Dermis microvascular lymphatic vessel endothelial cell (primary cell): Measurements from ENCODE around the gene MAPKAPK2. TPM values are rescaled to one million over a fixed set of nuclear protein-coding genes. Genes with fewer than 3 reads are reported as not detected.
"Not testable (repeated sequence)": the region's sequence is repeated elsewhere in the genome, so short reads cannot be mapped to it uniquely, and the experiment has no call there.

Experiments
- DNase-seq, 2 donors: peaks; one replicate each; pipeline versions ENCODE4 v3.0.0 to v3.0.0-alpha.2; 2010; ENCODE audit warnings: low read depth in 2 of 2
- total RNA-seq: library from RNA; depleted of rRNA; stranded (reverse); fragments of >200 nt; gene quantifications from 2 replicates; pipeline ENCODE4 v1.2.1, GENCODE V29; 2014

Gene MAPKAPK2
- total RNA-seq, 1 donor from 2014 or later = 27.0 TPM

GRCh38 chr1:206772243-206772937 is 87.7 kb downstream of the MAPKAPK2 start, which contains the start of gene IL10:
TSS of gene IL10 (minus strand) at chr1:206772494. CDS start at chr1:206772435, 59 bp downstream.
- DNase-seq = no peak

DNA sequence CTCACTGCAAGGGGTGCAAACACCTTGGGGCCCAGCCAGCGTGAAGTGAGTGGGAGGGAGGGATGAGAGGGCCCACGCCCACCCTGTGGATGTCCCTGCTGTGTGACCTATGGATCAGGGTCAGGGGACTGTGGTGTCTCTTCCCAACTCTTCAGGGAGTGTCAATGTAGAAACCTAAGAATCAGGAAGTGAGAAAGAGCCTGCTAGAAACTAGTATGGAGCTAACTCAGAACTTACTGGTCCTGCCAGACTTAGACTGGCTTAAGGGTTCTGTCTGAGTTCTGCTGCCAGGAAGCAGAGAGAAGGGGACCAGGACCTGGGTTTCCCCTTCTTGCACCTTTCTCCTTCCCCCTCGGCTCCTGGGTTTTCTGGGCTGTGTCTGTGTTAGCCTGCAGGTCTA is 89.4 kb downstream of the MAPKAPK2 start:
- no peak for DNase-seq

GRCh38 chr1:206776229-206776628 is 91.5 kb downstream of the MAPKAPK2 start:
- no peak for DNase-seq

DNA sequence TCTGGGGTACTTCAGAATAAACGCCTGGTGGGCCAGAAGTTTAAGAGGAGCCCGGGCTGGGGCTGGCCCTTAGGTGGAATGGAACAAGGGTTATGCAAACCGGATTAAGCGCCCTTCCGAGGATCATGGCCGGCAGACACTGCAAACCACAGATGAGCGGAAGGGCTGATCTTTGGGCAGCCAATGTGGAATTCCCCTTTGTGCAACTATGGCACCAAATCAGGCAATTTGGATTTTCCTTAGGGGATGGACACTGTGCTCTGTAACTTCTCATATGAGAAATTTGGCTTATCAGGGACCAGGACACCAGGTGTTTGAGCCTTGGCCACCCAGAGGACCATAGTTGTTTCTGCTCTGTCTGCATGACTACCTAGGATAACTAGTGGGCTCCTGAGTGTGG is 93.3 kb downstream of the MAPKAPK2 start:
- DNase-seq = no peak

DNA sequence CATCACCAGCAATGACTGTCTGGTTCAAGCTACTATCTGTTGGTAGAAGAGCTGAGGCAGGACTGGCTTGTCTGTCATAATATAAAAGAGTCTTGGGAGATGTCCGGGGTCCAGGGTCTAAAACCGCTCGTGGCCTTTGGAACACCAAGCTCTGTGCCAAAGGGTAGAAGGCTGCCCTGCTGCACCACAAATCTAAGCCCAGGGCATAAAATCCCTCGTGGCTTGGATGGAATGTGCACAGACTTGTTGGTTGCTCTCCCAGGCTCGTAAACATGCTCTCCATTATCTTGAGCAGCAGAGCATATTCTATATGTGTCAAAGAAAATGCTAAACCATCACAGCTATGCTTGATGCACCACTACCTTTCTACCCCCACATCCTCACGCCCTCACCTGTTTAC is 94.2 kb downstream of the MAPKAPK2 start:
- not testable (repeated sequence) for DNase-seq

DNA sequence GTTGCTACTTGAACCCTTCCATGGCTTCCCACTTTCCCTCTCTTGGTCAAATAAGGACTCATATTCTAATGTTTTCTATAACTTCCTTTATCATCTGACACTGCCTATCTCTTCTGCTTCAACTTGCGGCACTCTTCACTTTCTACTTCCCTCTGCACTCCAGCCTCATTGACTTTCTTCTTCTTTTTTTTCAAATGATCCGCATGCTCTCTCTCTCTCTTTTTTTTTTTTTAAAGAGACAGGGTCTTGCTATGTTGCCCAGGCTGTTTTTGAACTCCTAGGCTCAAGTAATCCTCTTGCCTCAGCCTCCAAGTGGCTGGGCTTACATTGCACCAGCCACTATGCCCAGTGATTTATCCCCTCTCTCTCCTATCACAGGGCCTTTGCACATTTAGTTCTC is 94.9 kb downstream of the MAPKAPK2 start:
- no peak for DNase-seq

DNA sequence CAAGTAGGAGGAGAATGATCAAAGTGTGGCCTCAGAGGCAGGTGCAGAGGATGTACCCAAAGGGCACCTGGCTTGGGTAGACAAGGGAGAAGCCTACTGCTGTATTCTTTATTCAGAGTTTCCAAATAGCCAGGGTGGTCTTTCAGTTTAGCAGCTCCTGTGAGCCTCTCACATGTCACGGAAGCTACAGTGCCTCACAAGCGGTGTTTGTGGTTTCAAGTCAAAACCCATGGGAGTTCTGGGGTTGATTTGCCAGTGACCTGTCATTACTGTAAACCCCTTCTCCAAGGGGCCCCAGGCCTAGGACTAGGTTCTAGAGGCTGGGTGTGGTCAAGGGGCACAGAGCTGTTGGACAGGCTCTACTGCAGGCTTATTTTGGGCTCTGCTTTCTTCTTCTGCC is 97.7 kb downstream of the MAPKAPK2 start:
- DNase-seq = no peak

DNA sequence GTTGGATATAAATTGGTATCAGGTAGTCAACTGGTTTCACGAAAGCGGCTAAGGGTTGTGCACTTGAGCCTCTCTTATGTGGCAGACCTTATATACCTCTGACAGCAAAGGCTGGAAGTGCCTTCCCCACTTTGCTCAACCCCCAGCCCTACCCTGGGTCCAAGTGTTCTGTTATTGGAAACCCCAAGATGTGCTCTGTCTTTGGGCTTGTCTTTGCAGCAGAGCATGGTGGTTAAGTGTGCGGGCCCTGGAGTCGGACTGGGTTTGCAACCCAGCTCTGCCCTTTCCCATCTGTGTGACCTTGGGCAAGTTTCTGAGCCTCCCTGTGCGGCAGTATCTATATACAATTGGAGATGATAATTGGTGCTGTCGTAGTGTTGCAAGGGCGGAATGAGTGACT is 98.8 kb downstream of the MAPKAPK2 start:
- DNase-seq = no peak

Other genes starting within 250 kb of the MAPKAPK2 start
- 22.8 and 24.5 TPM in 2 replicates for gene IKBKE, start 214.4 kb upstream of the MAPKAPK2 start, total RNA-seq
- gene RASSF5, start 177.4 kb upstream of the MAPKAPK2 start, total RNA-seq = 0.13 TPM in 2 replicates
- 41.2 and 45.5 TPM in 2 replicates for gene EIF2D, start 72.4 kb upstream of the MAPKAPK2 start, total RNA-seq
- 15.5 and 19.2 TPM in 2 replicates for gene DYRK3, start 49.4 kb upstream of the MAPKAPK2 start, total RNA-seq
- not detected in 2 replicates for gene IL19, start 85.9 kb downstream of the MAPKAPK2 start, total RNA-seq
- not detected in 2 replicates for gene IL10, start 87.6 kb downstream of the MAPKAPK2 start, total RNA-seq
- gene IL20, start 180.7 kb downstream of the MAPKAPK2 start, total RNA-seq = not detected in 2 replicates
- gene IL24, start 212.5 kb downstream of the MAPKAPK2 start, total RNA-seq = not detected in 2 replicates
- 0.25 TPM in 1 of 2 replicates, not detected in the other for gene FCMR, start 237.0 kb downstream of the MAPKAPK2 start, total RNA-seq